Cardiac muscle cell (in vitro differentiated cells and primary cell): Measurements from ENCODE around the gene PYM1. TPM values are rescaled to one million over a fixed set of nuclear protein-coding genes. Genes with fewer than 3 reads are reported as not detected.

Experiments
- DNase-seq, 2 donors: peaks; one replicate each; pipeline versions ENCODE4 v3.0.0 to v3.0.0-alpha.2; 2010 to 2017; ENCODE audit warnings: low read depth in 1 of 2, low spot score in 1 of 2
- H3K27ac ChIP-seq: fragments of 200-600 bp; sonication (generic); 2 replicates; pipeline ENCODE4 v1.5.1; 2016
- H3K27me3 ChIP-seq: fragments of 200-600 bp; sonication (generic); 2 replicates; pipeline ENCODE4 v1.6.0; 2016; ENCODE audit warnings: control low read depth
- H3K36me3 ChIP-seq: fragments of 200-600 bp; sonication (generic); 2 replicates; pipeline ENCODE4 v1.5.1; 2016; ENCODE audit warnings: control low read depth
- H3K4me1 ChIP-seq: fragments of 200-600 bp; sonication (generic); 2 replicates; pipeline ENCODE4 v1.8.1; 2017; ENCODE audit warnings: low read depth, mild to moderate bottlenecking, mixed run types
- H3K4me3 ChIP-seq: fragments of 200-600 bp; sonication (generic); 2 replicates; pipeline ENCODE4 v1.5.1; 2016; ENCODE audit warnings: mild to moderate bottlenecking
- H3K9me3 ChIP-seq: fragments of 200-600 bp; sonication (generic); 2 replicates; pipeline ENCODE4 v1.5.1; 2017; ENCODE audit warnings: low read depth, mild to moderate bottlenecking, control low read depth
- polyA plus RNA-seq: library from polyadenylated mRNA; unstranded; fragments of >200 nt; fragmentation: Nextera tagmentation; extraction: Ambion mirVana; gene quantifications from 2 replicates; pipeline ENCODE4 v1.2.1, GENCODE V29; 2016
- total RNA-seq: library from RNA; depleted of rRNA; stranded (reverse); fragments of >200 nt; gene quantifications from 2 replicates; pipeline ENCODE4 v1.2.3, GENCODE V29; 2016
- TF ChIP-seq, protein P1 (sequence below): IDR thresholded peaks from 2 replicates; pipeline ENCODE4 v1.5.1; 2012; ENCODE audit warnings: low read depth, mild to moderate bottlenecking, low read length

PYM1 gene
- total and polyA plus RNA-seq, 2 experiments from 2014 or later: 55.3 to 82.9 TPM

DNA sequence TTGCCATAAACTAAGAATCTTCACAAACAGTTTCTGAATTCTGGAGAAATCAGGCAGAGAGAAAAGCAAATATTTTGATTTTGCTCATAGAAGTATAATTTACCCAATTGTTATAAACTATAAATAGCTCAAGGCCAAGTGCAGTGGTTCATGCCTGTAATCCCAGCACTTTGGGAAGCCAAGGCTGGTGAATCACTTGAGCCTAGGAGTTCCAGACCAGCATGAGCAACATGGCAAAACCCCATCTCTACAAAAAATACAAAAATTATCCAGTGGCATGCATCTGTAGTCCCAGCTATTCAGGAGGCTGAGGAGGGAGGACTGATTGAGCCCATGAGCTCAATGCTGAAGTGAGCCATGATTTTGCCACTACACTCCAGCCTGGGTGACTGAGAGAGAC lies 65.4 kb downstream of the PYM1 start:
- no peaks in the 10 kb centered on the region for H3K27me3 ChIP-seq
- H3K27ac ChIP-seq: no peak overlapping the region
- no peak overlapping the region for H3K4me3 ChIP-seq
- no peaks in the 10 kb centered on the region for H3K4me1 ChIP-seq
- TF ChIP-seq, protein P1, sequence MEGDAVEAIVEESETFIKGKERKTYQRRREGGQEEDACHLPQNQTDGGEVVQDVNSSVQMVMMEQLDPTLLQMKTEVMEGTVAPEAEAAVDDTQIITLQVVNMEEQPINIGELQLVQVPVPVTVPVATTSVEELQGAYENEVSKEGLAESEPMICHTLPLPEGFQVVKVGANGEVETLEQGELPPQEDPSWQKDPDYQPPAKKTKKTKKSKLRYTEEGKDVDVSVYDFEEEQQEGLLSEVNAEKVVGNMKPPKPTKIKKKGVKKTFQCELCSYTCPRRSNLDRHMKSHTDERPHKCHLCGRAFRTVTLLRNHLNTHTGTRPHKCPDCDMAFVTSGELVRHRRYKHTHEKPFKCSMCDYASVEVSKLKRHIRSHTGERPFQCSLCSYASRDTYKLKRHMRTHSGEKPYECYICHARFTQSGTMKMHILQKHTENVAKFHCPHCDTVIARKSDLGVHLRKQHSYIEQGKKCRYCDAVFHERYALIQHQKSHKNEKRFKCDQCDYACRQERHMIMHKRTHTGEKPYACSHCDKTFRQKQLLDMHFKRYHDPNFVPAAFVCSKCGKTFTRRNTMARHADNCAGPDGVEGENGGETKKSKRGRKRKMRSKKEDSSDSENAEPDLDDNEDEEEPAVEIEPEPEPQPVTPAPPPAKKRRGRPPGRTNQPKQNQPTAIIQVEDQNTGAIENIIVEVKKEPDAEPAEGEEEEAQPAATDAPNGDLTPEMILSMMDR: no peak
- no peaks in the 10 kb centered on the region for H3K36me3 ChIP-seq
- no peaks in the 10 kb centered on the region for H3K9me3 ChIP-seq
- no peak for DNase-seq

DNA sequence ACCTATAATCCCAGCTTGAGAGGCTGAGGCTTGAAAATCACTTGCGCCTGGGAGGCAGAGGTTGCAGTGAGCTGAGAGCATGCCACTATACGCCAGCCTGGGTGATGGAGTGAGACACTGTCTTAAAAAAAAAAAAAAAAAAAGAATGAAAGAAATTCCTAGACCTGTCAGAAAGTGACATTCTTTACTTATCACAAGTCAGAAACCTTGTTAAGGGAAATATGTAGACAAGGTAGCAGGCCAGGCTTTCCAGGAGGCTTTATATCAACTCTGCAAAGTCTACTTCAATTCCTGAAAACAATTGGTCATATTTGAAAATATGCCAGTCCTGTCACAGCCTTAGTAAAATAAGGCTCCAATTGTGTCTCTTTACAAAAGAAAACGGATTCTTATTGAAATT lies 65.8 kb downstream of the PYM1 start:
- Histone ChIP-seq H3K4me1 (no peaks in the 10 kb centered on the region), H3K27me3 (no peaks in the 10 kb centered on the region), H3K27ac (no peak overlapping the region), H3K4me3 (no peak overlapping the region), H3K9me3 (no peaks in the 10 kb centered on the region), H3K36me3 (no peaks in the 10 kb centered on the region)
- DNase-seq: no peak
- TF ChIP-seq, protein P1: no peak

DNA sequence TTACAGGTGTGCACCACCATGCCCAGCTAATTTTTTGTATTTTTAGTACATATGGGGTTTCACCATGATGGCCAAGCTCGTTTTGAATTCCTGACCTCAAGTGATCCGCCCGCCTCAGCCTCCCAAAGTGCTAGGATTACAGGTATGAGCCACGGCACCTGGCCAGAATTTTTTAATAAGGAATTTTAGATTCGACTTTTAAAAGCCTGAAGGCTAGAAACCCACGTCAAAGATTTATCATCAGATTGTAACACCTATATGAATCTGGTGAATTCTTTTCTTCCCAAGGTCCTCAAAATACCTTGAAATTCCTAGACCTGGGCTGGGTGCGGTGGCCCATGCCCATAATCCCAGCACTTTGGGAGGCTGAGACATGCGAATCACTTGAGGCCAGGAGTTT lies 66.3 kb downstream of the PYM1 start:
- H3K36me3 ChIP-seq: no peaks in the 10 kb centered on the region
- no peak for DNase-seq
- no peaks in the 10 kb centered on the region for H3K27me3 ChIP-seq
- H3K9me3 ChIP-seq: no peaks in the 10 kb centered on the region
- no peaks in the 10 kb centered on the region for H3K4me1 ChIP-seq
- H3K4me3 ChIP-seq: no peak overlapping the region
- H3K27ac ChIP-seq: no peak overlapping the region
- TF ChIP-seq, protein P1: no peak

DNA sequence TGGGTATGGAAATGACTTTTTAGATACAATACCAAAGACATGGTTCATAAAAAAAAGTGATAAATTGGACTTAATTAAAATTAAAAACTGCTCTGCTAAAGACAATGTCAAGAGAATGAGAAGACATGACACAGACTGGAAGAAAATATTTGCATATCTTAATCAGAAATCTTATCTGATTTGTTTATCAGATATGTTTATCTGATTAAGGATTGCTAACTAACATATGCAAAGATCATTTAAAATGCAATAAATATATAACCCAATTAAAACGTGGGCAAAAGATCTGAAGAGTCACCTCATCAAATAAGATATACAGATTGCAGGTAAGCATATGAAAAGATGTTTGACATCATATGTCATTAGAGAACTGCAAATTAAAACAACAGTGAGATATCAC lies 75.0 kb downstream of the PYM1 start:
- no peaks in the 10 kb centered on the region for H3K9me3 ChIP-seq
- H3K27ac ChIP-seq: no peak overlapping the region
- no peaks in the 10 kb centered on the region for H3K4me1 ChIP-seq
- H3K27me3 ChIP-seq: no peaks in the 10 kb centered on the region
- DNase-seq: no peak
- no peak overlapping the region for H3K4me3 ChIP-seq
- H3K36me3 ChIP-seq: no peaks in the 10 kb centered on the region
- TF ChIP-seq, protein P1: no peak

Other genes starting within 250 kb of the PYM1 start
- gene ITGA7, start 220.0 kb downstream of the PYM1 start, total RNA-seq: 93.9 and 101 TPM in 2 replicates
- 32.9 and 39.5 TPM in 2 replicates for gene ITGA7, start 220.0 kb downstream of the PYM1 start, polyA plus RNA-seq
- 133 and 194 TPM in 2 replicates for gene BLOC1S1, start 211.8 kb downstream of the PYM1 start, total RNA-seq
- gene BLOC1S1, start 211.8 kb downstream of the PYM1 start, polyA plus RNA-seq: 147 and 159 TPM in 2 replicates
- 10.1 and 11.2 TPM in 2 replicates for gene RDH5, start 207.5 kb downstream of the PYM1 start, total RNA-seq
- 6.6 and 12.6 TPM in 2 replicates for gene RDH5, start 207.5 kb downstream of the PYM1 start, polyA plus RNA-seq
- gene CD63, start 198.9 kb downstream of the PYM1 start, total RNA-seq: 268 and 584 TPM in 2 replicates
- gene CD63, start 198.9 kb downstream of the PYM1 start, polyA plus RNA-seq: 694 and 1,103 TPM in 2 replicates
- gene GDF11, start 184.8 kb downstream of the PYM1 start, total RNA-seq: 53.1 and 54.2 TPM in 2 replicates
- gene GDF11, start 184.8 kb downstream of the PYM1 start, polyA plus RNA-seq: 13.5 and 14.1 TPM in 2 replicates
- gene SARNP, start 110.2 kb downstream of the PYM1 start, total RNA-seq: 131 and 197 TPM in 2 replicates
- gene SARNP, start 110.2 kb downstream of the PYM1 start, polyA plus RNA-seq: 227 and 236 TPM in 2 replicates
- gene ORMDL2, start 109.9 kb downstream of the PYM1 start, total RNA-seq: 9.0 and 9.4 TPM in 2 replicates
- 54.3 and 58.9 TPM in 2 replicates for gene ORMDL2, start 109.9 kb downstream of the PYM1 start, polyA plus RNA-seq
- 35.1 and 35.2 TPM in 2 replicates for gene DNAJC14, start 98.3 kb downstream of the PYM1 start, total RNA-seq
- 26.2 and 29.5 TPM in 2 replicates for gene DNAJC14, start 98.3 kb downstream of the PYM1 start, polyA plus RNA-seq
- 0.39 TPM in 1 of 2 replicates, not detected in the other for gene MMP19, start 85.0 kb downstream of the PYM1 start, total RNA-seq
- gene MMP19, start 85.0 kb downstream of the PYM1 start, polyA plus RNA-seq: 0.24 and 1.4 TPM in 2 replicates
- gene DGKA, start 3.3 kb upstream of the PYM1 start, total RNA-seq: 18.3 and 28.6 TPM in 2 replicates
- gene DGKA, start 3.3 kb upstream of the PYM1 start, polyA plus RNA-seq: 34.4 and 46.6 TPM in 2 replicates
- 9.0 and 11.3 TPM in 2 replicates for gene PMEL, start 38.1 kb upstream of the PYM1 start, total RNA-seq
- 15.5 and 15.7 TPM in 2 replicates for gene PMEL, start 38.1 kb upstream of the PYM1 start, polyA plus RNA-seq
- gene CDK2, start 38.9 kb upstream of the PYM1 start, total RNA-seq: 31.3 and 31.4 TPM in 2 replicates
- 33.9 and 40.8 TPM in 2 replicates for gene CDK2, start 38.9 kb upstream of the PYM1 start, polyA plus RNA-seq
- gene RAB5B, start 46.2 kb upstream of the PYM1 start, total RNA-seq: 87.9 and 104 TPM in 2 replicates
- 154 and 157 TPM in 2 replicates for gene RAB5B, start 46.2 kb upstream of the PYM1 start, polyA plus RNA-seq
- 38.2 and 52.4 TPM in 2 replicates for gene SUOX, start 69.4 kb upstream of the PYM1 start, total RNA-seq
- 45.3 and 59.6 TPM in 2 replicates for gene SUOX, start 69.4 kb upstream of the PYM1 start, polyA plus RNA-seq
- gene IKZF4, start 93.1 kb upstream of the PYM1 start, total RNA-seq: 9.7 and 11.5 TPM in 2 replicates
- 12.5 and 18.1 TPM in 2 replicates for gene IKZF4, start 93.1 kb upstream of the PYM1 start, polyA plus RNA-seq
- 535 and 1,293 TPM in 2 replicates for gene RPS26, start 114.0 kb upstream of the PYM1 start, total RNA-seq
- gene RPS26, start 114.0 kb upstream of the PYM1 start, polyA plus RNA-seq: 204 and 252 TPM in 2 replicates
- gene ERBB3, start 152.3 kb upstream of the PYM1 start, total RNA-seq: 22.0 and 26.6 TPM in 2 replicates
- gene ERBB3, start 152.3 kb upstream of the PYM1 start, polyA plus RNA-seq: 10.5 and 21.0 TPM in 2 replicates
- gene PA2G4, start 176.7 kb upstream of the PYM1 start, total RNA-seq: 166 and 235 TPM in 2 replicates
- gene PA2G4, start 176.7 kb upstream of the PYM1 start, polyA plus RNA-seq: 132 and 189 TPM in 2 replicates
- 1,416 and 2,307 TPM in 2 replicates for gene RPL41, start 188.7 kb upstream of the PYM1 start, total RNA-seq
- gene RPL41, start 188.7 kb upstream of the PYM1 start, polyA plus RNA-seq: 2,144 and 2,427 TPM in 2 replicates
- gene ZC3H10, start 190.4 kb upstream of the PYM1 start, total RNA-seq: 5.4 and 7.5 TPM in 2 replicates
- gene ZC3H10, start 190.4 kb upstream of the PYM1 start, polyA plus RNA-seq: 7.2 and 10.6 TPM in 2 replicates
- 103 and 107 TPM in 2 replicates for gene ESYT1, start 200.4 kb upstream of the PYM1 start, total RNA-seq
- 52.0 and 70.6 TPM in 2 replicates for gene ESYT1, start 200.4 kb upstream of the PYM1 start, polyA plus RNA-seq
- gene MYL6B, start 224.7 kb upstream of the PYM1 start, total RNA-seq: 218 and 293 TPM in 2 replicates
- gene MYL6B, start 224.7 kb upstream of the PYM1 start, polyA plus RNA-seq: 142 and 203 TPM in 2 replicates
- 2,618 and 4,325 TPM in 2 replicates for gene MYL6, start 230.5 kb upstream of the PYM1 start, total RNA-seq
- 3,866 and 6,680 TPM in 2 replicates for gene MYL6, start 230.5 kb upstream of the PYM1 start, polyA plus RNA-seq